Breast epithelium (tissue), 4 donors: ENCODE data around the gene PDHX. TPM values are rescaled to one million over a fixed set of nuclear protein-coding genes. Genes with fewer than 3 reads are reported as not detected.

Experiments
- DNase-seq, 2 donors: peaks; one replicate each; pipeline ENCODE4 v3.0.0-alpha.2; 2019; ENCODE audit warnings: low spot score in 2 of 2
- H3K27ac ChIP-seq, 2 donors: fragments of 200-600 bp; sonication (generic) in 1 of 2; one replicate each; pipeline ENCODE4 v1.5.1; 2016 to 2019; ENCODE audit warnings: mild to moderate bottlenecking in 1 of 2
- H3K27me3 ChIP-seq, 2 donors: fragments of 200-600 bp; sonication (generic) in 1 of 2; one replicate each; pipeline versions ENCODE4 v1.5.1 to v1.6.0; 2017 to 2019; ENCODE audit warnings: control low read depth in 1 of 2, mild to moderate bottlenecking in 1 of 2
- H3K36me3 ChIP-seq: fragments of 200-600 bp; one replicate; pipeline ENCODE4 v1.5.1; 2019
- H3K4me1 ChIP-seq, 2 donors: fragments of 200-600 bp; sonication (generic); one replicate each; pipeline ENCODE4 v1.5.1; 2016 to 2019; ENCODE audit warnings: control low read depth in 1 of 2
- H3K4me3 ChIP-seq, 3 donors: fragments of 200-600 bp; sonication (generic); 1 replicate in 2 of 3; 2 replicates in 1 of 3; pipeline ENCODE4 v1.5.1; 2016 to 2019; ENCODE audit warnings: mild to moderate bottlenecking in 3 of 3, moderate library complexity in 2 of 3
- H3K9me3 ChIP-seq, 2 donors: fragments of 200-600 bp; sonication (generic) in 1 of 2; one replicate each; pipeline ENCODE4 v1.5.1; 2016 to 2019; ENCODE audit warnings: control low read depth in 1 of 2
- CTCF ChIP-seq, 3 donors: fragments of 450-650 bp; IDR thresholded peaks; one replicate each; pipeline ENCODE4 v1.5.1; 2016 to 2017; ENCODE audit warnings: antibody characterized with exemption in 3 of 3, mild to moderate bottlenecking in 3 of 3, moderate library complexity in 3 of 3
- POLR2A ChIP-seq: fragments of 450-650 bp; IDR thresholded peaks from one replicate; pipeline ENCODE4 v1.6.1; 2016; ENCODE audit warnings: antibody characterized with exemption, mild to moderate bottlenecking, moderate library complexity
- POLR2AphosphoS5 ChIP-seq, 3 donors: sonication (generic); formaldehyde crosslinking; IDR thresholded peaks; one replicate each; pipeline ENCODE4 v1.6.1; 2017; ENCODE audit warnings: antibody characterized with exemption in 3 of 3
- intact Hi-C: fragments of 100-400 bp; cut with DNase I; formaldehyde crosslinking; loops from one replicate; pipeline ENCODE4 v1.15.1; 2023; ENCODE audit warnings: low total_unique reads
- total RNA-seq, 3 donors: library from RNA; depleted of rRNA; stranded (reverse); fragments of >200 nt; gene quantifications; one replicate each; pipeline ENCODE4 v1.1.0, GENCODE V29; 2016

The PDHX gene
- total RNA-seq, 3 donors from 2014 or later, result 32.1 to 42.7 (median 41.6) TPM

- H3K27ac ChIP-seq, result no peak overlapping the region
- no peaks in the 10 kb centered on the region for H3K9me3 ChIP-seq
- no peak for DNase-seq
- intact Hi-C loops, result loop anchor here (10.0 kb wide), 1 partner anchor 412 kb away; no protein-coding TSS in a partner anchor
- no peaks in the 10 kb centered on the region for H3K4me1 ChIP-seq
- TF ChIP-seq POLR2A (no peak), POLR2AphosphoS5 (IDR thresholded peaks at IDR 0.05) (no peak), CTCF (IDR thresholded peaks at IDR 0.05) (no peak)
- H3K36me3 ChIP-seq, result no peaks in the 10 kb centered on the region
- no peak overlapping the region for H3K4me3 ChIP-seq
- H3K27me3 ChIP-seq, result no peaks in the 10 kb centered on the region
Measured at GRCh38 chr11:35007277-35007676, 90.9 kb downstream of the PDHX start.

GRCh38 chr11:35009191-35009943 is 92.9 kb downstream of the PDHX start:
- Histone ChIP-seq H3K36me3 (no peaks in the 10 kb centered on the region), H3K9me3 (no peaks in the 10 kb centered on the region), H3K4me3 (no peak overlapping the region), H3K27me3 (no peaks in the 10 kb centered on the region), H3K27ac (peak overlapping the region in 1 of 2 donors; percentile 10), H3K4me1 (no peaks in the 10 kb centered on the region)
- no peak for TF ChIP-seq POLR2AphosphoS5 (IDR thresholded peaks at IDR 0.05)
- TF ChIP-seq CTCF (IDR thresholded peaks at IDR 0.05), result no peak
- TF ChIP-seq POLR2A, result no peak
- intact Hi-C loops, result loop anchor here (10.0 kb wide), 1 partner anchor 415 kb away; no protein-coding TSS in a partner anchor
- DNase-seq, result no peak

- H3K36me3 ChIP-seq, result no peaks in the 10 kb centered on the region
- no peaks in the 10 kb centered on the region for H3K27me3 ChIP-seq
- peak overlapping the region in 1 of 2 donors; percentile 10 for H3K27ac ChIP-seq
- H3K9me3 ChIP-seq, result no peaks in the 10 kb centered on the region
- no peak overlapping the region for H3K4me3 ChIP-seq
- H3K4me1 ChIP-seq, result no peaks in the 10 kb centered on the region
- intact Hi-C loops, result loop anchor here (10.0 kb wide), 1 partner anchor 415 kb away; no protein-coding TSS in a partner anchor
- DNase-seq, result no peak
- TF ChIP-seq CTCF (IDR thresholded peaks at IDR 0.05) (no peak), POLR2A (no peak), POLR2AphosphoS5 (IDR thresholded peaks at IDR 0.05) (no peak)
Measured at GRCh38 chr11:35009944-35010342, 93.5 kb downstream of the PDHX start.

- no peak overlapping the region for H3K4me3 ChIP-seq
- DNase-seq, result no peak
- intact Hi-C loops, result no loop called here
Measured at GRCh38 chr11:35010654-35011053, 94.2 kb downstream of the PDHX start.

More at GRCh38 chr11:35010654-35011053, 94.2 kb downstream of the PDHX start:
- no peaks in the 10 kb centered on the region for H3K9me3 ChIP-seq
- TF ChIP-seq POLR2A (no peak), CTCF (IDR thresholded peaks at IDR 0.05) (no peak), POLR2AphosphoS5 (IDR thresholded peaks at IDR 0.05) (no peak)
- no peaks in the 10 kb centered on the region for H3K4me1 ChIP-seq
- H3K27ac ChIP-seq, result no peak overlapping the region
- no peaks in the 10 kb centered on the region for H3K27me3 ChIP-seq
- no peaks in the 10 kb centered on the region for H3K36me3 ChIP-seq
